GM19395 (cell line): ENCODE measurements around the gene MYO1G.
"Not testable (repeated sequence)": the region's sequence is repeated elsewhere in the genome, so short reads cannot be mapped to it uniquely, and the experiment has no call there.

Experiments used
- ATAC-seq: cut with Tn5 transposase; IDR thresholded peaks from one replicate; pipeline ENCODE4 v1.9.1; 2021; ENCODE audit warnings: mild to moderate bottlenecking, moderate library complexity; ENCODE audit not compliant: unreplicated experiment

MYO1G gene

GRCh38 chr7:44978511-44979366 is at the start of gene MYO1G:
TSS of gene MYO1G (minus strand) at chr7:44979015. CDS start at chr7:44978961, 54 bp downstream.
- peak; percentile 72 for ATAC-seq

GRCh38 chr7:45028138-45028919 is 49.5 kb upstream of the MYO1G start:
- no peak for ATAC-seq

GRCh38 chr7:45027774-45028114 is 48.9 kb upstream of the MYO1G start:
- ATAC-seq = peak; percentile 4

- peak; percentile 57 for ATAC-seq
Observed at GRCh38 chr7:45026984-45027773, 48.4 kb upstream of the MYO1G start.

GRCh38 chr7:45026013-45026412 is 47.2 kb upstream of the MYO1G start:
- no peak for ATAC-seq

- not testable (repeated sequence) for ATAC-seq
Observed at GRCh38 chr7:45025473-45025872, 46.7 kb upstream of the MYO1G start.

GRCh38 chr7:45024126-45024744 is 45.4 kb upstream of the MYO1G start:
- ATAC-seq = no peak

- ATAC-seq = peak; percentile 70
Observed at GRCh38 chr7:45021604-45022296, 42.9 kb upstream of the MYO1G start.

- ATAC-seq = no peak
Observed at GRCh38 chr7:45020915-45021314, 42.1 kb upstream of the MYO1G start.

- ATAC-seq = no peak
Observed at GRCh38 chr7:45017253-45017652, 38.4 kb upstream of the MYO1G start.

- no peak for ATAC-seq
Observed at GRCh38 chr7:45015313-45015712, 36.5 kb upstream of the MYO1G start.

GRCh38 chr7:45013465-45013967 is 34.7 kb upstream of the MYO1G start:
- ATAC-seq = no peak

GRCh38 chr7:45007571-45008328 is 28.9 kb upstream of the MYO1G start:
- ATAC-seq = peak; percentile 77

- ATAC-seq = no peak
Observed at GRCh38 chr7:45007106-45007505, 28.3 kb upstream of the MYO1G start.

- ATAC-seq = no peak
Observed at GRCh38 chr7:45003789-45004188, 25.0 kb upstream of the MYO1G start.

- ATAC-seq = no peak
Observed at GRCh38 chr7:45001826-45002225, 23.0 kb upstream of the MYO1G start.

GRCh38 chr7:45001138-45001694 is 22.4 kb upstream of the MYO1G start:
- ATAC-seq = peak; percentile 48

GRCh38 chr7:45000093-45001032 is 21.5 kb upstream of the MYO1G start, which contains the start of gene CCM2:
TSS of gene CCM2 (plus strand) at chr7:45000201. CDS start at chr7:45000334, 133 bp downstream.
- ATAC-seq = peak; percentile 9
